ENCODE data around the gene KLHL36.
A peak's percentile ranks its signal among the peaks of the same experiment; 100 is the strongest.
"Not testable (repeated sequence)": the region's sequence is repeated elsewhere in the genome, so short reads cannot be mapped to it uniquely, and the experiment has no call there.

Gene KLHL36

GRCh38 chr16:84617041-84617790, 31.1 kb upstream of the KLHL36 start:
- DNase-seq, result no peak

- DNase-seq, result peak; percentile 98
These were observed 30.3 kb upstream of the KLHL36 start, which contains the start of gene COTL1 for GRCh38 chr16:84617791-84618580. Gene COTL1, minus strand, starts transcription at chr16:84618078. Its CDS starts 164 bp downstream, at chr16:84617914.

- DNase-seq, result peak; percentile 46
These were observed 29.5 kb upstream of the KLHL36 start for GRCh38 chr16:84618581-84619460.

GRCh38 chr16:84620913-84621312, 27.4 kb upstream of the KLHL36 start:
- not testable (repeated sequence) for DNase-seq

- DNase-seq, result no peak
These were observed 22.8 kb upstream of the KLHL36 start for GRCh38 chr16:84625556-84625955.

- DNase-seq, result no peak
These were observed 20.0 kb upstream of the KLHL36 start for GRCh38 chr16:84628226-84628731.

- no peak for DNase-seq
These were observed 18.7 kb upstream of the KLHL36 start for GRCh38 chr16:84629580-84629979.

- DNase-seq, result no peak
These were observed 18.3 kb upstream of the KLHL36 start for GRCh38 chr16:84630009-84630408.

- DNase-seq, result no peak
These were observed 17.7 kb upstream of the KLHL36 start for GRCh38 chr16:84630446-84631152.

- DNase-seq, result no peak
These were observed 17.2 kb upstream of the KLHL36 start for GRCh38 chr16:84631153-84631466.

- DNase-seq, result no peak
These were observed 16.4 kb upstream of the KLHL36 start for GRCh38 chr16:84631886-84632285.

- not testable (repeated sequence) for DNase-seq
These were observed 15.4 kb upstream of the KLHL36 start for GRCh38 chr16:84632862-84633261.

GRCh38 chr16:84633622-84634021, 14.7 kb upstream of the KLHL36 start:
- DNase-seq, result no peak

GRCh38 chr16:84635702-84636101, 12.6 kb upstream of the KLHL36 start:
- no peak for DNase-seq

- no peak for DNase-seq
These were observed 10.6 kb upstream of the KLHL36 start for GRCh38 chr16:84637709-84638108.

- DNase-seq, result no peak
These were observed 10.0 kb upstream of the KLHL36 start for GRCh38 chr16:84638231-84638806.

- no peak for DNase-seq
These were observed 8.2 kb upstream of the KLHL36 start for GRCh38 chr16:84640145-84640544.

GRCh38 chr16:84641643-84642358, 6.5 kb upstream of the KLHL36 start:
- DNase-seq, result no peak

- DNase-seq, result peak; percentile 35
These were observed 5.1 kb upstream of the KLHL36 start for GRCh38 chr16:84643180-84643583.

- DNase-seq, result no peak
These were observed 4.6 kb upstream of the KLHL36 start for GRCh38 chr16:84643674-84644073.

Measured in hematopoietic multipotent progenitor cell treated with erythropoietin and hydrocortisone succinate and interleukin-3 and kit ligand, for 4 days (in vitro differentiated cells).